Sigmoid colon (tissue), 4 donors: ENCODE results near the gene NDUFA13.

Source experiments
- CTCF ChIP-seq, 4 experiments: fragments of 450-650 bp in 3 of 4; fragments of 200-600 bp in 1 of 4; IDR thresholded peaks; one replicate each; pipeline ENCODE4 v1.5.1; 2016 to 2019; ENCODE audit warnings: antibody characterized with exemption in 4 of 4, mild to moderate bottlenecking in 3 of 4, moderate library complexity in 2 of 4
- EP300 ChIP-seq, 4 donors: sonication (generic); formaldehyde crosslinking; IDR thresholded peaks; one replicate each; pipeline ENCODE4 v1.6.1; 2017; ENCODE audit warnings: antibody characterized with exemption in 4 of 4
- POLR2A ChIP-seq, 2 donors: fragments of 450-650 bp; IDR thresholded peaks; one replicate each; pipeline ENCODE4 v1.6.1; 2016; ENCODE audit warnings: antibody characterized with exemption in 2 of 2, mild to moderate bottlenecking in 2 of 2, moderate library complexity in 2 of 2
- POLR2AphosphoS5 ChIP-seq, 4 donors: sonication (generic); formaldehyde crosslinking; IDR thresholded peaks; one replicate each; pipeline ENCODE4 v1.6.1; 2017; ENCODE audit warnings: antibody characterized with exemption in 4 of 4

GRCh38 chr19:19502281-19502680, 13.7 kb upstream of the NDUFA13 start:
- TF ChIP-seq CTCF (IDR thresholded peaks at IDR 0.05) (no peak), EP300 (IDR thresholded peaks at IDR 0.05) (no peak), POLR2A (IDR thresholded peaks at IDR 0.05) (no peak), POLR2AphosphoS5 (IDR thresholded peaks at IDR 0.05) (no peak)
